BJ (cell line): ENCODE data around the gene ZNF841. TPM values are rescaled to one million over a fixed set of nuclear protein-coding genes. Genes with fewer than 3 reads are reported as not detected.
A peak's percentile ranks its signal among the peaks of the same experiment; 100 is the strongest.

Experiments
- CTCF ChIA-PET: fragments of 350-600 bp; formaldehyde crosslinking; extraction: SDS; loops from one replicate; lab custom pipeline; 2021; ENCODE audit warnings: antibody characterized with exemption, inconsistent platforms; lab: Yijun Ruan, JAX
- POLR2A ChIA-PET: fragments of 300-600 bp; sonication (Branson Sonifier 250); formaldehyde crosslinking; extraction: SDS; loops from one replicate; lab custom pipeline; 2021; ENCODE audit warnings: antibody characterized with exemption; lab: Charles Lee
- DNase-seq: peaks from one replicate; pipeline ENCODE4 v3.0.0-alpha.2; 2011; ENCODE audit warnings: low read depth
- H3K27me3 ChIP-seq: 2 replicates; pipeline ENCODE4 v1.6.0; 2011; ENCODE audit warnings: low read length; ENCODE audit not compliant: control insufficient read depth, insufficient read depth
- H3K36me3 ChIP-seq: 2 replicates; pipeline ENCODE4 v1.5.1; 2011; ENCODE audit warnings: low read length; ENCODE audit not compliant: control insufficient read depth, insufficient read depth
- H3K4me3 ChIP-seq: 2 replicates; pipeline ENCODE4 v1.5.1; 2011; ENCODE audit warnings: low read depth, mild to moderate bottlenecking, control low read depth, low read length
- polyA plus RNA-seq: library from polyadenylated mRNA; depleted of rRNA; stranded (reverse); fragments of >200 nt; gene quantifications from 2 replicates; pipeline ENCODE4 v1.2.3, GENCODE V29; 2011
- TF ChIP-seq, protein P1 (sequence below): IDR thresholded peaks from 2 replicates; pipeline ENCODE4 v1.5.1; 2011; ENCODE audit warnings: low read depth, mild to moderate bottlenecking, control low read depth, inconsistent platforms, low read length, moderate library complexity; ENCODE audit not compliant: insufficient read depth

ZNF841 gene
- polyA plus RNA-seq, 1 experiment: 4.8 TPM

DNA sequence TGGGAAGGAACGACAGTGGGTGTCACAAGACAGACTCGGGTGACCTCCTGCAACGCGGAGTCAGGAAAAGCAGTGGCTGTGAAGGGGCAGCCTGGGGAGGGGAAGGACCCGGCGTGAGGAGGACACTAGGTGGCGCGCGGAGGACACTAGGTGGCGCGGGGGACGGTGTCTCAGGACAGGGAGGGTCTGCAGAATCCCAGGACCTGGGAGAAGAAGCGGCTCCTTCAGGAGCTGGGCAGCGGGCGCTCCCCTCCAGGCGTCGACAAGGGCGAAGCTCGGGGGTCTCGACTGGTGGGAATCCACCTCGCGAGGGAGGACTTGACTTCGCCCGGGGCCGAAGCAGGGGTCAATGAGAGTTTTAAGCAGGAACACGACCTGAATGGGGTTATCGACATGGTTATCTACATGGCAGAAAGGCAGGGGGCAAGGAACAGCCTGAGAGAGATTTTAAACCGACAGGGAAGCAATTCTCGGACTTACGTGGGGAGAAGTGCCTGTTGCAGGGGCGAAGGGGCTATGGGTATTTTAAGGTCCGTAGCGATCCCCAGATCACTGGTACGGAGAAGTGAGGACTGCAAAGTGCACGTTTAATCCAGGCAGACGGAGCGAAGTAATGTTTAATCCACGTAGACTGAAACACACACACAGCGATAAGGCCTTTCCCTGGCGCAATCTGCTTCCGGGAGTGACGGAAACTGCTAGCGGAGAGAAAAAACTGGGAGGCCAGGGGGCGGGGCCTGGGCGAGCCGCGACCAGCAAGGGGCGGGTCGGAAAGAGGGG, 43.9 kb upstream of the ZNF841 start, which contains the start of gene ZNF616:
TSS of gene ZNF616 (minus strand) at position 687 of the 780 bp plus-strand sequence. CDS start 9,426 bp downstream, outside the sequence.
- peak within 1 kb of the TSS; percentile 79 for H3K4me3 ChIP-seq
- CTCF ChIA-PET: interaction anchor here (0.6 to 3.0 kb wide), 14 partner anchors 9 to 98 kb away, joined by 3 to 21 read pairs (median 4); partner anchors contain the start of gene ZNF836
- no peaks in the 10 kb centered on the region for H3K27me3 ChIP-seq
- DNase-seq: peak; percentile 51
- no peaks in the 10 kb centered on the region for H3K36me3 ChIP-seq
- POLR2A ChIA-PET: no interaction called here
- TF ChIP-seq, protein P1, sequence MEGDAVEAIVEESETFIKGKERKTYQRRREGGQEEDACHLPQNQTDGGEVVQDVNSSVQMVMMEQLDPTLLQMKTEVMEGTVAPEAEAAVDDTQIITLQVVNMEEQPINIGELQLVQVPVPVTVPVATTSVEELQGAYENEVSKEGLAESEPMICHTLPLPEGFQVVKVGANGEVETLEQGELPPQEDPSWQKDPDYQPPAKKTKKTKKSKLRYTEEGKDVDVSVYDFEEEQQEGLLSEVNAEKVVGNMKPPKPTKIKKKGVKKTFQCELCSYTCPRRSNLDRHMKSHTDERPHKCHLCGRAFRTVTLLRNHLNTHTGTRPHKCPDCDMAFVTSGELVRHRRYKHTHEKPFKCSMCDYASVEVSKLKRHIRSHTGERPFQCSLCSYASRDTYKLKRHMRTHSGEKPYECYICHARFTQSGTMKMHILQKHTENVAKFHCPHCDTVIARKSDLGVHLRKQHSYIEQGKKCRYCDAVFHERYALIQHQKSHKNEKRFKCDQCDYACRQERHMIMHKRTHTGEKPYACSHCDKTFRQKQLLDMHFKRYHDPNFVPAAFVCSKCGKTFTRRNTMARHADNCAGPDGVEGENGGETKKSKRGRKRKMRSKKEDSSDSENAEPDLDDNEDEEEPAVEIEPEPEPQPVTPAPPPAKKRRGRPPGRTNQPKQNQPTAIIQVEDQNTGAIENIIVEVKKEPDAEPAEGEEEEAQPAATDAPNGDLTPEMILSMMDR: peak; percentile 80

DNA sequence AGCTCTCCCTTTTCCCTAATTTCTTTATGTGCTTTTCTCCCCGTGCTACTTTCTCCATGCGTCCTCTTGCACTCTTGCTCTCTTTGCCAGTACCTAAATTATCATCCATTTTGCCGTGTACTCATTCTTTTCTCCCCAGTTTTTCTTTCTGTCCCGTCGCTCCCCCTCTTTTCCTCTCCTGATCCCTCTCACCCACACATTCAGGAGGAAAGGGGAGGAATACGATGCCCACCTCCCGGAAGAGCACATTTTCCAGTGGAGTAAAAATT, 43.4 kb upstream of the ZNF841 start:
- ChIA-PET POLR2A (no interaction called here), CTCF (interaction anchor here (0.7 to 3.0 kb wide), 12 partner anchors 9 to 98 kb away, joined by 3 to 21 read pairs (median 4); no protein-coding TSS in a partner anchor)
- H3K4me3 ChIP-seq: peak overlapping the region; percentile 79
- no peak for DNase-seq
- H3K36me3 ChIP-seq: no peaks in the 10 kb centered on the region
- TF ChIP-seq, protein P1: no peak
- H3K27me3 ChIP-seq: no peaks in the 10 kb centered on the region

DNA sequence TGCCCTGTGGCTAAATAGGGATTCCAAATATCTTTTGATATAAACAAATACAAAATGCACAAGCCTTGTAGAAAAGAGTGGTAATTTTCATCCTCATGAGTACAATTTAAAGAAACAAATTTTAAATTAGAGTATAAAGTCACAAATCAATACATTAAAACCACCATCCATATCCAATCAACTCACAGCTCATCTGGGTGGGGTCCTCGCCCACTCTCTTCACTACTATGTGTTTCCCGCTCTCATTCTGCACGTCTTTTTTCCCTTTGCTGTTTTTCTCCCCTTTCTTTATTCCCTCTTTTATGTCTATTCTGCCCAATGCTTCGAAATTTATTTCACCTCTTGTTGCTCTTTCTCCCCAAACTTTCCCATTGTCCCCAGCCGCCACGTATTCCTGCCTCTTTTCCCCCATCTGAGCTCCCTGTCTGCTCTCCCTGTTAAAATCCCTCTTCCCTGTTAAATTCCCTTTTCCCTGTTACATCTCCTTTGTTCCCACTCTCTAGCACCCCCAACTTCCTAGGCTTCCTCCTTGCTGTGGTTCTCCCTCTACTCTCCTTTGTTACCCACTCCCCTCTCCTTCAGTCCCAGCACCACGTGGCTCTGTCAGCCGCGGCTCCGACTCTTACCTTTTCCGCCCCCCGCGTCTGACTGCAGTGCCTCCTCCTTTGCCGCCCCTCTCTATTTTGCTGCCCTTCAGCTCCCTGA, 42.9 kb upstream of the ZNF841 start:
- Histone ChIP-seq H3K27me3 (no peaks in the 10 kb centered on the region), H3K36me3 (no peaks in the 10 kb centered on the region), H3K4me3 (peak overlapping the region; percentile 79)
- ChIA-PET POLR2A (no interaction called here), CTCF (interaction anchor here (0.7 to 3.0 kb wide), 10 partner anchors 8 to 99 kb away, joined by 3 to 21 read pairs (median 5); no protein-coding TSS in a partner anchor)
- TF ChIP-seq, protein P1: no peak
- no peak for DNase-seq

- peaks cover 15% of the 10 kb centered on the region for H3K36me3 ChIP-seq
- POLR2A ChIA-PET: no interaction called here
- TF ChIP-seq, protein P1: no peak
- no peak overlapping the region for H3K4me3 ChIP-seq
- DNase-seq: no peak
- no peaks in the 10 kb centered on the region for H3K27me3 ChIP-seq
- CTCF ChIA-PET: no interaction called here
Observed at GRCh38 chr19:52120286-52120685, 24.7 kb upstream of the ZNF841 start.

GRCh38 chr19:52115526-52116053, 20.0 kb upstream of the ZNF841 start:
- ChIA-PET CTCF (interaction anchor here (0.9 kb wide), 1 partner anchor 10 kb away, joined by 3 read pairs; no protein-coding TSS in a partner anchor), POLR2A (no interaction called here)
- TF ChIP-seq, protein P1: no peak
- no peak for DNase-seq
- Histone ChIP-seq H3K4me3 (no peak overlapping the region), H3K36me3 (peaks cover 11% of the 10 kb centered on the region), H3K27me3 (no peaks in the 10 kb centered on the region)
